SW480 (cell line): ENCODE results near the gene MICAL2.

Experiments used
- DNase-seq: peaks from one replicate; pipeline ENCODE4 v3.0.0-alpha.2; 2016; ENCODE audit warnings: low spot score

Gene MICAL2

DNA sequence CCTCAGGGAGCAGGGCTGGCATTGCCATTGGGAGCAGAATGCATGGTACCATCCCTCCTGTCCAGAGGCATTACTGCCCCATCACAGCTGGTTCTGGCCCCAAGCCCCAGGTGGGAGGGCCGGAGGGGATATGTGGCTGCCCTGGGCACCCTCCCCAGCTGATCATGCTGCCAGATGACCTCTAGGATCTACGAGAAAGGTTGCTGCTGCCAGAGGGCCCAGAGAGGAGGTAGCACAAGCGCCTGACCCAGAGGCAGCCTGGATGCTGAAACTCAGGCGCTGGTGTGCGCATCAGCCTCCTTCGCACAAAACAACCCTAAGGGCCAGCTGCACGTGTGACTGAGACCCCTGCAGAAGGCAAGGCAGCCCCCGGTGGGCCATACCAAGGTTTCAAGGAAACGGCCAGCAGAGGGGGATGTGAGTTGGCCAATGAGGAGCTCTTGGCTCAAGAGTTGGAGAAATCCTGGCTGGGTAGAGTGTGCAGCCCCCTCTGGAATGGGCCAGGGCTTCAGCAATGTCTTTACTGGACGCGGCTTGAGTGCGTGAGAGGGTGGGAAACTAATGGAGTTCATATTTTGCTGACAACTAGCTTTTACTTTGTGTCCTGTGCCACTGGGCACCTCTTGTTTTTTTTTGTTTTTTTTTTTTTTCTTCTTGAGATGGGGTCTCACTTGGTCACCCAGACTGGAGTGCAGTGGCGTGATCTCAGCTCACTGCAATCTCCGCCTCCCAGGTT lies 178.7 kb downstream of the MICAL2 start:
- no peak for DNase-seq

DNA sequence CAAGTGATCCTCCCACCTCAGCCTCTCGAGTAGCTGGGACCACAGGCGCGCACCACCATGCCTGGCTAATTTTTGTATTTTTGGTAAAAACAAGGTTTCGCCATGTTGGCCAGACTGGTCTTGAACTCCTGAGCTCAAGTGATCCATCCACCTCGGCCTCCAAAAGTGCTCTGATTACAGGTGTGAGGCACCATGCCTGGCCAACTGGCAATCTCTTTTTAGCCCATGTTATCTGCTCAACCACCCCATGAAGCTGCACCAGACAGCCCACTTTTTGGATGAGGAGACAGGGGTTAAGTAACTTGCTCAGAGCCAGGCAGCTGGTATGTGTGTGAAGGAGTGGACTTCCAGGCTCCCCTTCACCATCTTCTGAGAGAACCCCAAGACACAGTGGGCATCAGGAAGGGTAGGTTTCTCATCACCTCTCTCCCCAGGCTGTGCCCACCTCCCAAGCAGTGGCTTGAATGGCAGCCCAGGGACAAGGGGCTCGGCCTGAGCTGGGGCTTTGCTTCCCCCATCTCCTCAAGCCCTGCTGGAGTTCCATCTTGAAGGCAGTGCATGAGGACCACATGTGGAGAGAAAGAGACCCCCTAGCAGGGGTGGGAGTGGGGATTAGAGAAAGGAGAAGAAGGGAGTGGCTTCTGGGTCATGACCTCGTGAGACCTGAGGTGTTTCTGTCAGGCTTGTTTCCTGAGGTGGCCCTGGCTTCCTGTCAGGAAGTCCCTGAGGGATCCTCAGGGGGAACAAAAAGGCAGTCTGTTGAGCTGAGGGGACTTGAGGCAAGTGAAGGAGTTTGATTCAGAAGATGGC lies 179.5 kb downstream of the MICAL2 start:
- DNase-seq, result no peak

DNA sequence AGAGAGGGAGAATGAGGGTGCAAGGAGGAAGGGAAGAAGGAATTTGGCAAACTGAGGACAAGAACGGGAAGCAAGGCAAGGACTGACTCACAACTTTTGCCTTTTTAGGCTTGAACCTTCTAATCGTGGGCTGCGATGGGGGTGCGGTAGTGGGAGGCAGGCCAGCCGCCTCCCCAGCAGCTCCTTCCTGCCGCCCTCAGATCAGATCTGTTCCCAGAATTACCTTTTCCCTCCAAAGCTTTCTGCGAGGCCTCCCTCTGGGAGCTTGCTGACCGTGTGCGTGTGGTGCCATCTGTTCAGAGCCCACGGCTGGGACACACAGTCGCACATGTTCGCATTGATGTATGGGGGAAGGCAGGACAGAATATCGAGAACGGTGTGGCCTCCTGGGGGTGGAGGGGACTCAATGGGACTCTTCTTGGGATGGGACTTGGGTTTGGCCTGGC lies 180.1 kb downstream of the MICAL2 start:
- DNase-seq, result no peak

DNA sequence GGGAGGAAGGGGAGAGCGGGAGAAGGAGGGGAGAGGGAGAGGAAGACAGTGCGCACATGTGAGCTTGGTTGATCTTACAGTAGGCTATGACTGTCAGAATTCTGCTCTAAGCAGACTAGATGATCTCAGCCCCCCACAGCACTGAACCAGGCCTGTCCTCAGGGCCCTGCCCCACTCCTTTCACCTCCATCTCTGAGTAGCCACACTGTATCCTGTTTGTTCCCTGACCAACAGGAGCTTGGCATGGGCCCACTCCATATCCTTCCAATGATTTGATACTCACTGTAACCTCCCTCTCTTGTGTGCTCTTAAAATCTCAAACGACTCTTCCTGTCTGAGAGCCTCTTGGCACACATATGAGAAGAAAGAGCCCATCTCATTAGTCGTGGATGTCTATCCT lies 180.9 kb downstream of the MICAL2 start:
- DNase-seq, result no peak

- no peak for DNase-seq
Measured at GRCh38 chr11:12291766-12292165, 181.4 kb downstream of the MICAL2 start.

- no peak for DNase-seq
Measured at GRCh38 chr11:12292766-12293165, 182.4 kb downstream of the MICAL2 start.

DNA sequence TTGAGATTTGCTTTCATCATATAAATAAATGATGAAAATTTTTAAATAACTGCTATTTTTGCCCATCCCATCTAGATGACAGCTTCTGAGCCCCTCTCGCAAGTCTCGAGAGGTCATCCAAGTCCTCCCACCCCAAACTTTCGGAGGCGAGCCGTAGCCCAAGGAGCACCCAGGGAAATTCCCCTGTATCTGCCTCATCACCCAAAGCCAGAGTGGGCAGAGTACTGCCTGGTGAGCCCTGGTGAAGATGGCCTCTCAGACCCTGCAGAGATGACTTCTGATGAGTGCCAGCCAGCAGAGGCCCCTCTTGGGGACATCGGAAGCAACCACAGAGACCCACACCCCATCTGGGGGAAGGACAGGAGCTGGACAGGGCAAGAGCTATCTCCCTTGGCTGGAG lies 183.1 kb downstream of the MICAL2 start:
- DNase-seq, result no peak

- DNase-seq, result no peak
Measured at GRCh38 chr11:12294613-12295012, 184.2 kb downstream of the MICAL2 start.

DNA sequence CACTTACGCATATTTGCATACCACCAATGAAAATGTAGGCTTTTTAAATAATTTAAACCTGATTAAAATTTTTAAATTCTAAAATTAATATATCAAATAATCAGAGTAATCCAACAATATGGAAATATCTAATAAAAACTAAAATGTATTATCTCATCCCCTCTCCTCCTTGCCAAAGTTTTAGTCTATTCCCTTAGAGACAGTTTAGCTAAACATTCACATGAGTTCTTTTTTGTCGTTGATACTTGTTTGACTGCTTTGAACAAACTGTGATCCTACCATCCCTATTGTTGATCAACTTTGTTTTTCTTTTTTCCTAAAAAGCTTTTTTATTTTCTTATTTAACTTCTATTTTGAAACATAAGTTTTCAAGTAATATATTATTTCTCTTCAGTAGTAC lies 185.6 kb downstream of the MICAL2 start:
- no peak for DNase-seq

DNA sequence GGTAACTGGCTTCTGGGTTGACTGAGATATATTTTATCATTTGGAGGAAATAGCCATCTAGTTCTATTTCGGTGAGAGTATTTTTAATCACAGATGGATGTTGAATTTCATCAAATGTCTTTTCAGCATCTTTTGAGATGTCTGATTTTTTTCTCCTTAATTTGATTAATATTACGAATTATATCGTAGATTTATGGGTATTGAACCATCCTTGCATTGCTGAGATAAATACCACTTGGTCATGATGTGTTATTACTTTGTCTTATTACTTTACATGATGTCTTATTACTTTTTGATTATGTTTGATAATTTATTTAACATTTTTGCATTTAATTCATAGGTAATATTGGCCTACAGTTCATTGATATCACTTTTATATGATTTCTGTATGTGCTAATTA lies 188.2 kb downstream of the MICAL2 start:
- DNase-seq, result no peak

GRCh38 chr11:12301379-12301778 lies 191.0 kb downstream of the MICAL2 start:
- DNase-seq, result no peak

- DNase-seq, result no peak
Measured at GRCh38 chr11:12303421-12304149, 193.2 kb downstream of the MICAL2 start.

GRCh38 chr11:12306830-12307229 lies 196.4 kb downstream of the MICAL2 start:
- no peak for DNase-seq

DNA sequence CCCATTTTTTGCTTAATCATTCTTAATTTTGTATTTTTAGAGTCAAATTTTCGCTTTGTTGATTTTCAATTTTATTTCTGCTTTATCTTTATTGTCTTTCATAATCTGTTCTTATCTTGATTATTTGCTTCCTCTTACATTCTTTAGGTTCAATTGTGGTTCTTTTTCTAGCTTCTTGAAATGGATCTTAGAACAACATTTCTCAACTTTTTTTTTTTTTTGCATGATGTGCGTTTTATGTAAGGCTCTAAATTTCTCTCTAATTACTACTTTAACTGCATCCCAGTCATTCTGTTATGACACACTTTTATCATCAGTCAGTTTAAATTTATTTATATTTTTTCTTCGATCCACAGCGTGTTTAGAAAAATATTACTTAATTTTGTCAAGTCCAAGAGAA lies 201.7 kb downstream of the MICAL2 start:
- no peak for DNase-seq
